ENCODE data around the gene KLHL36. TPM values are rescaled to one million over a fixed set of nuclear protein-coding genes. Genes with fewer than 3 reads are reported as not detected.

KLHL36 gene
- polyA plus RNA-seq, 10 donors, result 10.1 to 16.7 (median 13.7) TPM

- DNase-seq, result no peak
These were observed 6.5 kb upstream of the KLHL36 start for GRCh38 chr16:84641643-84642358.

- DNase-seq, result peak; percentile 81 to 95 (median 86)
These were observed 5.1 kb upstream of the KLHL36 start for GRCh38 chr16:84643180-84643583.

- DNase-seq, result peak in 1 of 3 donors; percentile 13
These were observed 4.6 kb upstream of the KLHL36 start for GRCh38 chr16:84643674-84644073.

GRCh38 chr16:84648595-84649510 lies 542 bp downstream of the KLHL36 start:
- peak in 1 of 3 donors; percentile 51 for DNase-seq

- no peak for DNase-seq
These were observed 1.2 kb downstream of the KLHL36 start for GRCh38 chr16:84649511-84649861.

- peak in 1 of 3 donors; percentile 51 for DNase-seq
These were observed 2.0 kb downstream of the KLHL36 start for GRCh38 chr16:84650062-84650991.

- no peak for DNase-seq
These were observed 4.3 kb downstream of the KLHL36 start for GRCh38 chr16:84652566-84652965.

GRCh38 chr16:84654238-84654637 lies 5.9 kb downstream of the KLHL36 start:
- no peak for DNase-seq

- DNase-seq, result no peak
These were observed 6.7 kb downstream of the KLHL36 start for GRCh38 chr16:84654998-84655397.

- no peak for DNase-seq
These were observed 8.3 kb downstream of the KLHL36 start for GRCh38 chr16:84656649-84657048.

- no peak for DNase-seq
These were observed 9.0 kb downstream of the KLHL36 start for GRCh38 chr16:84657229-84657837.

GRCh38 chr16:84658690-84659089 lies 10.4 kb downstream of the KLHL36 start:
- no peak for DNase-seq

GRCh38 chr16:84659656-84660300 lies 11.5 kb downstream of the KLHL36 start:
- no peak for DNase-seq

GRCh38 chr16:84660973-84661372 lies 12.7 kb downstream of the KLHL36 start:
- no peak for DNase-seq

- DNase-seq, result no peak
These were observed 13.2 kb downstream of the KLHL36 start for GRCh38 chr16:84661418-84662060.

- no peak for DNase-seq
These were observed 14.2 kb downstream of the KLHL36 start for GRCh38 chr16:84662471-84662870.

GRCh38 chr16:84663433-84664101 lies 15.3 kb downstream of the KLHL36 start:
- DNase-seq, result no peak

- no peak for DNase-seq
These were observed 17.0 kb downstream of the KLHL36 start for GRCh38 chr16:84665359-84665758.

- no peak for DNase-seq
These were observed 17.5 kb downstream of the KLHL36 start for GRCh38 chr16:84665843-84666242.

All from muscle of back (tissue), 11 donors.